HCT116 (cell line): ENCODE data around the gene FBXL7.

Experiments
- ATF3 ChIP-seq: IDR thresholded peaks from 2 replicates; pipeline ENCODE4 v1.6.1; 2012
- CBX3 ChIP-seq: IDR thresholded peaks from 2 replicates; pipeline ENCODE4 v1.6.1; 2012; ENCODE audit warnings: low read depth
- CEBPB ChIP-seq: IDR thresholded peaks from 2 replicates; pipeline ENCODE4 v1.6.1; 2012; ENCODE audit warnings: low read depth
- CTCF ChIP-seq, 3 experiments: fragments of 200-600 bp in 1 of 3; sonication (generic) in 1 of 3; IDR thresholded peaks in 2 of 3; conservative IDR thresholded peaks in 1 of 3; 2 replicates each; pipeline ENCODE4 v1.5.1; 2012 to 2017; ENCODE audit warnings: low read depth in 2 of 3, low read length in 2 of 3, antibody characterized with exemption in 1 of 3, borderline replicate concordance in 1 of 3, control low read depth in 1 of 3, mild to moderate bottlenecking in 1 of 3, mixed read lengths in 1 of 3, mixed run types in 1 of 3, moderate library complexity in 1 of 3; ENCODE audit not compliant: insufficient read depth in 1 of 3
- ELF1 ChIP-seq: IDR thresholded peaks from 2 replicates; pipeline ENCODE4 v1.6.1; 2012; ENCODE audit warnings: low read depth, borderline replicate concordance
- EZH2 ChIP-seq: fragments of 200-600 bp; sonication (generic); IDR thresholded peaks from 2 replicates; pipeline ENCODE4 v1.6.1; 2017; ENCODE audit warnings: antibody characterized with exemption, mixed run types
- EZH2phosphoT487 ChIP-seq: fragments of 200-600 bp; IDR thresholded peaks from 2 replicates; pipeline ENCODE4 v1.6.1; 2018; ENCODE audit warnings: antibody characterized with exemption, borderline replicate concordance
- MAX ChIP-seq: IDR thresholded peaks from 2 replicates; pipeline ENCODE4 v1.6.1; 2012
- POLR2A ChIP-seq: IDR thresholded peaks from 2 replicates; pipeline ENCODE4 v1.7.0; 2011; ENCODE audit warnings: borderline replicate concordance; ENCODE audit not compliant: insufficient read depth, insufficient read length; ENCODE audit errors: extremely low read depth
- POLR2AphosphoS5 ChIP-seq: IDR thresholded peaks from 2 replicates; pipeline ENCODE4 v1.6.1; 2011; ENCODE audit warnings: mild to moderate bottlenecking, low read depth, low read length, moderate library complexity
- SIN3A ChIP-seq: IDR thresholded peaks from 2 replicates; pipeline ENCODE4 v1.6.1; 2012; ENCODE audit warnings: low read depth
- SP1 ChIP-seq: IDR thresholded peaks from 2 replicates; pipeline ENCODE4 v1.6.1; 2012; ENCODE audit warnings: low read depth
- TCF7L2 ChIP-seq: IDR thresholded peaks from 2 replicates; pipeline ENCODE4 v1.7.0; 2011; ENCODE audit warnings: borderline replicate concordance, inconsistent platforms; ENCODE audit not compliant: insufficient read depth, insufficient read length; ENCODE audit errors: extremely low read depth
- YY1 ChIP-seq: IDR thresholded peaks from 2 replicates; pipeline ENCODE4 v1.6.1; 2011; ENCODE audit warnings: low read length, low read depth, moderate library complexity, mild to moderate bottlenecking; ENCODE audit not compliant: insufficient replicate concordance; ENCODE audit errors: extremely low read depth

- TF ChIP-seq POLR2A (no peak), CTCF (IDR thresholded peaks at IDR 0.05 in 2 of 3, conservative IDR thresholded peaks at IDR 0.05 in 1 of 3; ENCODE audit: borderline replicate concordance in 1 of 3, insufficient read depth in 1 of 3, low read depth in 2 of 3, low read length in 2 of 3) (no peak), POLR2AphosphoS5 (no peak), EZH2 (no peak), EZH2phosphoT487 (no peak), SIN3A (no peak), YY1 (no peak), TCF7L2 (no peak), CEBPB (no peak), CBX3 (no peak), MAX (no peak), ATF3 (no peak), SP1 (no peak), ELF1 (no peak)
These were observed 121.1 kb downstream of the FBXL7 start for GRCh38 chr5:15621094-15621493.
